CD4-positive, alpha-beta T cell treated with Interleukin-2 at 100 ng/mL for 4 hours (primary cell): Measurements from ENCODE around the gene PRELID1.

Source experiments
- DNase-seq: peaks from one replicate; pipeline ENCODE4 v3.0.0-alpha.2; 2020; ENCODE audit warnings: low spot score

PRELID1 gene

DNA sequence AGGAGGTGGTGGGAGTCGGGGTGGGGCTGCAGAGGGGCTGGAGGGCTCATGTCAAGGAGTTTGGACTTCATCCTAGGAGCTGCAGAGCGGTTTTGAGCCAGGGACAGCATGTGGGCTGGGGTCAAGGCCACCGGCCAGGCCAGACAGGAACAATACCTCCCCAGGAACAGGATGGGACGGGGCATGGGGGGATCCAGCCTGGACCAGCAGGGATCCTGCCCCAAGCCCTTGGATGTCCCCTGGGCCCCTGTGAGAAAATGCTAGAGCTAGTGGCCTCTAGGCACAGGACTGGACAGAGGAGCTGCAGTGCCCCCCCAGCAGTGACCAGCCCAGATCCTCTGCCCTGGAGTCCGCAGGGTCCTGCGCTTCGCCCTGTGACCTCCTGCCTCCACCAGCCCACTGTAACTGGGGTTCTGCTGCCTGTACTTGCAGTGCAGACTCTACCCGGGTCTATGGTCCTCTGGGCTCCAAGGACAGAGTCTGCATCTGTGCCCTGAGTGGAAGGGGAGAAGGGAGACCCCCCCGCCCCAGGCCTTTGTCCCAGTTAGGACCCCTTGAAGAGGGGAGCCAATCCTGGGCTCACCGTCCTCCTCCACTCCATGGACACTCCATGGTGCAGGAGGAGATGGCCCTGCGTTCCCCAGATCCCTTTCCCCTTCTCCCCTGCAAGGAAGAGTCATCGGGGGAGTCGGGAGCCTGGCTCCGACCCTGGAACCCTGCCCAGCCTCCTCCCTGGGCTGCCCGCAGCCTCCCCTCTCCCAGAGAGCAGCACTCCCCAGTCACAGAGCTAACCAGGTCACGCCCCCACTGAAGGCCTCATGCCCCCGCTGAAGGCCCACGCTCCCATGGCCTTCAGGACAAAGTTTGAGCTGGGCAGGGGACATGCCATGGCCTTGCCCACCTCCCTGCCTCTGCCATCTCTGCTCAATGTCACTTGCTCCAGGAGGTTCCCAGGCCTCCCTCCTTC lies 11.1 kb downstream of the PRELID1 start:
- no peak for DNase-seq

DNA sequence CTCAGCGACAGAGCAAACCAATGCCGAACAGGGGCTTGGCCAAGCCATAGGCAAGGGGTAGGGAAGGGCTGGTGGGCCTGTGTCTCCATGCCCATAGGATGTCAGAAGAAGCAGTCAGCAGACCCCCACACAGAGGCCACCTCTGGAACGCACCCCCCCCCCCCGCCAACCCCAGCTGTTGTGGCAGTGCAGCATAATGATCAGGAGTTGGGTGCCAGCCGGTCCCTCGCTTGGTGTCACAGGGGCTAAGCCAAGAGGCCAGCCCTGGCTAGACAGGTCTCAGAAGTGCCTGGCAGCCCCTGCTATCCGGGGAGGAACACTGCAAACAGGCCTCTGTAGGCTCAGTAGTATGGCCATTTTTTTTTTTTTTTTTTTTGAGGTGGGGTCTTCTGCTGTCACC lies 11.8 kb downstream of the PRELID1 start:
- DNase-seq, result no peak

DNA sequence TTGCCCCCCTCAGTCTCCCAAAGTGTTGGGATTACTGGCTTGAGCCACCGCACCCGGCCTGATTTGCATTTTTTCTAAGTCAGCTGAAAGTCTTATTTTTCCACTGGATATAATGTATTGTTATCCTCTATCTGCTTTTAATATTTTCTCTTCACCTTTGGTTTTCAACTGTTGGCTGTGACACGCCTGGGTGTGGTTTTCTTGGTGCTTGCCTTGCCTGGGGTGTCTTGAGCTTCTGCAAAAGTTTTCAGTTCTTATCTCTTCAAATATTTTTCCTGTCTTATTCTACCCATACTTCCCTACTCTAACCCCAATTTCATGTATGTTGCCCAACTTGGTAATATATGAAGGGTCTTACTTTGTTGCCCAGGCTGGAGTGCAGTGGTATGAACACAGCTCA lies 12.4 kb downstream of the PRELID1 start:
- DNase-seq, result no peak

DNA sequence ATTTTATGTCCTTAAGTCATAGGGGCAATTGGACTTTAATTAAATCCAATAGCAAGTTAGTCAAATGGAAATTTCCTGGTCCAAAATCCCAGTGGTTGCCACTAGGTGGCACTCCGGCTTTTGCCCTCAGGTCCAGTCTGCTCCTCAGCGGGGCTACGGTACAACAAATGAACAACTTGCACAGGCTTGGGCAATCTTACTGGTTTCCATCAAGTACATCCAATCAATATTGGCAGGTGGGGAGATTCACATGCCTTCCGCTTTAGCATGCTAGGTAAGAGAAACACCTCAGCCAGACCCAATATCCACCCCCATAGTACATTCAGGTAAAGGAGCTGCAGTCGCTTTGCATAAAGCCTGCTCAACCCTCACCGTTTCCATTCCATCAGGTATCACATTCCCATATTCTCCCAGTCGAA lies 14.4 kb downstream of the PRELID1 start:
- peak; percentile 83 for DNase-seq

DNA sequence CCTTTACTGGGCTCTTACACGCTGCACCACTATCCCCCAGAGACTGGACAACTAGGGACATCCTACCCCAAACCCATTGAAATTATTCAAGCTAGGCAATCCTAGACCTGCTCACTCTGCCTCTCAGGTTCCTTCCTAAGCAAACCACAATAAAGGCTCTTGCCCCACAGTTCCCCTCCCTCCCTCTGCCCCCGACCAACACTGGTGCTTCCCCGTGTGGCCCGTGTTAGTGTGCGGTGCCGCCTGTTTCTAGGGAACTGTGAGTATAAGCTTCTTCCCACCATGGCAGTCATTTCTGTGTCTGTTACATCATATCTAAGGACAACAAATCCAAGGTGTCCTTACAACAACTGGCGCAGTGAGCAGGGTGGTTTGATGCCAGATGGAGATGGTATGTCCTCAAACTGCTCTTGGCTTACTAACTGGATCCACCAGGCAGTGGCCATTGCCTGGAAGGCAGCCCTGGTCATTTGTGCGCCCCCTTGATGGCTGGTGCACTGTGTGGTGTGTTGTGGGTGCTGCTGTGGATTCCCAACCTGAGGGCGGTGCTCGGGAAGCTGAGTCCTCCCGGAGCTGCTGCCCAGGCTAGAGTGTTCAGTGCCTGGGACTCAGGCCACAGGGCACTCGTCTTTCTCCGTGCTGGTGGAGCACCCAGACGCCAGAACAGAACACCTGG lies 16.5 kb downstream of the PRELID1 start:
- no peak for DNase-seq

DNA sequence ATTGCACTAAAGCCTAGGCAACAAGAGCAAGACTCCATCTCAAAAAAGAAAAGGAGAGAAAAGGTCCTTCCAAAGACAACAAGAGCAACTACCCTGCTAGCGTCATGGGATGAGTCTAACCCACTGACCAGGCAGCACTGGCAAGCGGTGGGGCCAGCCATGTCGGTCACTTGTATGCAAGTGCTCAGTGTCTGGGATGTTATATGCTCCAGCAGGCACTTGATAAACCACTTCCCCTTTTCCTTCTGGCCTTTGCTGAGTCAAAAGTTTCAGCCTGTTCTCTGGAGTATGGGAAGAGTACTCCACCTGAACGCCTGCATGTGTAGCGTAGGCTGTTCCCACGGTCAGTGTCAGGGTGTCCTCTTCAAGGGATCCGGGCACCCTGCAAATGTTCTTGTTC lies 17.3 kb downstream of the PRELID1 start:
- DNase-seq, result no peak

DNA sequence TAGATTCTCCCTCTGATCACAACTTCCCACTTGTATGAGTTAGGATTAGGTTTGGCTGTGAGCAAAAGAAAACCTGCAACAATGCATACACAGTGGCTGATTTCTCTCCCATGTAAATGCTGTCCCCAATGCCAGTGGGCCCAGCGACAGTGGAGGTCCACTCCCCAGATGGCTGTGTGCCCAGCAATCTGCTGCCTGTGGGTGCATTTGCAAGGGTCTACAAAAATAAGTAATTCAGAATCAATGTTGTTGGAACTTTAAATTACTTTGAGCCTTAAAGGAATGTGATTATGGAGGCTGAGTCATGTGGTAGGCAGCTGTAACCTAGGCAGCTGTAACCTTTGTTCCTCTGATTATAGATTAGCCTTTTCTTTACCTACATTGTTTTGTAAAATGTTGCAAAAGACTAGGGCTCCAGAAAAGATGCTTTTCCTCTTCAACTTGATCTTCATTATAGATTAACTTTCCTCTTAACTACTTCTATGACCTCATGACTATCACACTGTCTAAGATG lies 22.3 kb downstream of the PRELID1 start:
- no peak for DNase-seq

DNA sequence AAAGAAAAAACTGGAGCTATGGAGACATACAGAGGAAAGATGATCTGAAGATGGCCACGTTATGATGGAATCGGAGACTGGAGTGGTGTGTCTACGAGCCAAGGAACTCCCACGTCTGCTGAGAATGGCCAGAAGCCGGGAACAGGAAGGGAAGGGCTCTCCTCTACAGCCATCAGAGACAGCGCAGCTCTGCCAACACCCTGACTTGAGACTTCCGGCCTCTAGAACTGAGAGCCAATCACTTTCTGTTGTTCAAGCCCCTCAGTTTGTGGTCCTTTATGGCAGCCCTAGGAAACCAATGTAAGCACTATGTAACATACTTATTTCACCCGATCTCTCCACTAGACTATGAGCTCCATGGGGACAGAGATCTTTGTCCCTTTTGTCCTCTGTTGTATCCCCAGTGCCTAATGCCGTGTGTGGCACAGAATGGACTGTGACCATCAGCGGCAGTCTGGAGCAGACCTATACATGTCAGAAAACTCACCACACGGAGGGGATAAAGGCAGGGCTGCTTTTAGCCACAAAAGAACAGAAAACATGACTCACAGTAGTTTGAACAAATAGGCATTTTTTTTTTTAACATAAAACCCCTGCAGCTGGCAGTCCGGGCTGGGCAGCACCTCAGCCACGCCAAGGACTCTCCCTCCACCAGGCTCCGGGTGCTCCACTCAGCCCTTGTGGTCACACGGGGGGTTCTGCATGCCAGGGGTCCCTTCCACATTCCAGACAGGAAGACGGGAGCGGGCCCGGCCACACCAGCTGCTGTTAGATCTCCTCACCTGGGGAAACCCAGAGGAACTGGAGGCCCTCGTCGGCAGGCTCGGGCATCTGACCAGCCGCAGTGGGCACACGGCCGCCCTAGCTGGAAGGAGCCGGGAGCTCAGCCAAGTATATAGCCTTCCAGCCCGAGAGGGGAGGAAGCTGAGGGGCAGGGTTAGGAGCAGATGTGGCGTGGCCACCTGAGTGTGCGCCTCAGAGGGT lies 24.2 kb downstream of the PRELID1 start:
- no peak for DNase-seq

DNA sequence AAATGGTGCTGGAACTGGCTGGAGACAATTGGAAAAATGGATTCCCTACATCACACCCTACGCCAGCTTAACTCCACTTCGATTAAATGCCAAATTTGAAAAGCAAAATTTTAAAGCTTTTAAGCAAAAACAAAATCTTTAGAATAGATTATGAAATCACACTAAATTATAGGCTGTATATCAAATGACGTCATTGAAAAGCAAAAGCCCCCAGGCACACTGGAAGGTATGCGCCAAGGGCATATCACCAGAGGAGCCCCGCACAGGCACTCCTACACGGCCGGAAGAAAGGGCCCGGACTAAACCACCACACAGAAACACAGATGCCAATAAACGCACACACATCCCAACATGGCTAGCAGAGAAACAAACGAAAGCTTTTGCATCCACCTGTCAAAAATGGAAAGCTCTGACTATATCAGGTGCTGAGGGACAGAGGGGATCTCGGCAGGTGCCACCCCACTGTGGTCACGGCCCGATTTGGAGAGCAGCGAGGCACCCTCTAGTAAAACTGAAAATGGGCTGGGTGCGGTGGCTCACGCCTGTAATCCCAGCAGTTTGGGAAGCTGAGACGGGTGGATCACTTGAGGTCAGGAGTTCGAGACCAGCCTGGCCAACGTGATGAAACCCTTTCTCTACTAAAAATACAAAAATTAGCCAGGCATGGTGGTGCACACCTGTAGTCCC lies 25.1 kb downstream of the PRELID1 start:
- DNase-seq, result no peak

DNA sequence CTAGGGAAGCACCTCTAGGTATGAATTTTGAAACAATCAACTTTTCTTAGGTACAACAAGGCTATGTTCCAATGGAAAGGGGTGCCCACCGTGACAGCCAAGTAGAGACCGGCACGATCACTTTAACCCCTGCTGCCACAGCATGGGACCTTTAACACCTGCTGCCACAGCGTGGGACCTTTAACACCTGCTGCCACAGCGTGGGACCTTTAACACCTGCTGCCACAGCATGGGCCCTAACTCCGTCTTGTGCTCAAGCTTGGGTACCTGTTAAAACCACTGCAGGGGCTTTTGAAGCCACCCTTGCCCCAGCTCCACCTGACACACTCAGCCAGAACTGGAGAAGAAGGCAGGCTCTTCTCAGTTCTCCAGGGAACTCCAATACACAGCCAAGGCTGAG lies 26.3 kb downstream of the PRELID1 start:
- DNase-seq, result no peak

DNA sequence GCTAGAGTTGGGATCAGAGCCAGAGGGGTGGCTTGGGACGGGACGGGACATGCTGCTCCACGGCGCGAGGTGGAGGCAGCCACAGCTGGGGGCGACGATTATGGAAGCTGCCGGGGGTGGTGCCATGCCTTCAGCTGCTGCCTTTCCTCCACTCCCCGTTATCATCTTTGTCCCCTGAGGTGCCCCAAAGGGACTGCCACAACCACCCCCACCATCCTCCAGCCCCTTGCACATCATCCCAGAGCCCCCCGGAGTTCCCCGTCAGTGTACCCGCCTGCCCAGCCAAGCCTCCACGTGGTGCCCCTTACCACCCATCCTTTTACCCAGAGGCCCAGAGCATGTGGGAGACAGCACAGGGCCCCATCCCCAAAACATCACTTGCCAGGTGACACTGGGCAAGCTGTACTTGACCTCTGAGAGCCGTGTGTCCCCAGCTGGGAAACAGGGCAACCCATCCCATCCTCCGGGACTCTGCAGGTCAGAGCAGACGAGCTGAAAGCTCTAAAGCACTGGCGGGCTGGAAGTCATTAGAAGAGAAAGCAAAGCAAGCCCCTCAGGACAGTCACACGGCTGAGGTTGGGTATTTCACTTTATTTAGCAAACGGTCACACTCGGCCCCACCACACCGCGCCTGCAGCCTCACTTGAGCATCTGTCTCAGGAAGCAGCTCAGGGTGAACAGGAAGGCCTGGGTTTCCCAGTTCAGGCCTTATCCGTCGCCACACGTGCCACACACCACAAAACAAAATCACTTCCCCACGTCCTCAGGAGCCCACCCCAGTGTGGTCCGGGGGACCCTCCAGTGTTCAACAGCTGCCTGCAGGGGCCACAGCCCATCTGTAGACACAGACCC lies 27.6 kb downstream of the PRELID1 start:
- no peak for DNase-seq

DNA sequence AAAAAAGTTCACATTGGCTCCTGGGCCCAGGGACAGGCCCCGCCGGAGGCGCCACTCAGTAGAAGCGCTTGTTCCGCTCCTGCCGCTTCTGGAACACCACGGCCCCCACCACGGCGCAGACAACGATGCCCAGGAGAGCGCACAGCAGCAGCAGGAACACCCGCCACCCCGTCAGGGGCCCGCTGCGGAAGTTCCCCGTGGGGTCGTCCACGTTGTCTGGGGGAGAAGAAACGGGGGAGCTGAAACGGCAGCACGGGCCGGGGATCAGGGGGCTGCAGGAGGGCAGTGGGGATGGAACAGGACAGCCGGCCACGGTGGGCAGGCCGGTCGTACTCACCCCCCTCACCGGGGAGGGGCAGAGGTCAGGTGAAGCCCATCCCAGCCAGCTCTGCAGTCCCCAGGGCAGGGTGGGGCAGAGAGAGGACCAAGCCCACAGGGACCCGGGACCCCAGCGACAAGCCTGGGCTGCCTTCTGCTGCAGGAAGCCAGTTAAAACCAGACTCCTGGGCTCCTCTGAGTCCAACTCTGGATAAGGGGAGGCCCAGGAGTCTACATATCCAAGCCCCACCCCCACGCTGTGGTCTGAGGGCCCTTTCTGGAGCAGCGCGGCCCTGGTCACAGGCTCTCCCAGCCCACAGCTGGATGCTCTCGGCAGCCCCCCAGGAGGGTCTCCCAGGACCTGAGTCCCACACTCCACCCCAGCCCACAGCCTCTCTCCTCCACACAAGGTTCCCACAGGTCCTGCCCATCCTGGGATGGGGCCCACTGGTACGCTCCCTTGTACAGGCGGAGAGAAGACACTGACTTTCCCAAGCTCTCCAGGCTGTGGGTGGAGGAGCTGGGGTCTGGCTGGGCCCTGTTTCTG lies 28.7 kb downstream of the PRELID1 start:
- no peak for DNase-seq

DNA sequence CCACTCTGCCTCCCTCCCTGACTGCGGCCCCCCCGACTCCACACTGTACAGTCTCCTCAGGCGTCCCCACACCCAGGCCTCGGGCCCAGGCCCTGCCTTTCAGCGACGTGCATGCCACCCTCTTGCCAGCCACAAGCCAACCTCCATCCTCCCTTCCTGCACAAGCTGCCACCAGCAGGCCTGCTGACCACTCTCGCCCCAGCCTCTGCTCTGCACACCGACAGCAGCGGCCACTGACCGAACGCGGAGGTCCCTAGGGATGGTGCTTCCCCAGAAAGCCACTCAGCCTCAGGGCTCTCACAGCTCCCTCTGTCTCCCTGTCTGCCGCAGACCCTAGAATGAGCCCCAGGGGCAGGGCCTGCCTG lies 29.3 kb downstream of the PRELID1 start:
- no peak for DNase-seq

DNA sequence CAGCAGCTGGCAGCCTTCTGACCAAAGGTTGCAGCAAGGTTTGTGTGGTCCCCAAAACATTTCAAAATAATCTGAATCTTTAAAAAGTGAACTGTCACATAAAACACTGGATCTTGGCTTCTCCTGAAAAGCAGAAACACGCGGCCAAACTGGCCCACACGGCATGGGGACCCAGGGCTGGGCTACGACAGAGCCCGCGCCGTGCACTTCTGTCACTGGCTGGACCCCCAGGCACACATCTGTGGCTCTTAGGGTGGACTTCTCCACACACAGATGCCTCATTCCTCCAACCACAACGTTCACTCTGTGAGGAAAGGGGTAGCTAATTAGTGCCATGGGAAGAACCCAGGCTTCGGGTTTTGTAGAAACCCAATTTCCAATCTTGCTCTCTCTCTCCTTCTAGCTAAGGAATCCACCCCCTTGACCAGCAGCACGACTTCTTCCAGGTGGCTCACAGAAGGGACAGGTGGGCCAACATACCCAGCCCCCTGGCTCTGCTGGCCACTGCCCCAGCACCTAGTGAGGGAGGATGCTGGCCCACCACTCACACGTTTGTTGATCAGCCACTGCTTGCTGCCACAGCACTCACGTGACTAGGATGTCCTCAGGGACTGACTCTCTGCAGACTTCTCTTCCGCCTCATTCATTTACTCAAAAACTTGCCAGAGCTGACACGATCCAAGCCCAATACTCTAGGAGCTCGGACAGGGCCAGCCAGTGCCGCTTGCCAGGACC lies 30.0 kb downstream of the PRELID1 start:
- no peak for DNase-seq

DNA sequence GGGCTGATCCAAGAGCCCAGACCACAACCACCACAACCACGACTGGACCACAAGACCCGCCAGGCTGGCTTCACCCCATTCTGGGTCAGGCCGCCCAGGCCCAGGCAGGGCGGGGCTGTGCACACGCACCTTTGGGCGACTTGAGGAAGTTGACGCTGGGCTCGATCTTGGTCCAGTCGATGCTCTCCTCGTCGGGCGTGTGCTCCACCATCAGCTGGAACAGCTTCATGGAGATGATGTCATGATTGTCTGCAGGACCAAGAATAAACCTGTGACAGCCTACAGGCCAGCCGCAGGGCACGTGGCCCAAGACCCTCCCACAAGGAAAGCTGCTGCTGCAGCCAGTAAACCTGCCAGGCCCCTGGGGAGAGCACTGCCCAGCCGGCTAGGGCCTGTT lies 30.6 kb downstream of the PRELID1 start:
- no peak for DNase-seq

DNA sequence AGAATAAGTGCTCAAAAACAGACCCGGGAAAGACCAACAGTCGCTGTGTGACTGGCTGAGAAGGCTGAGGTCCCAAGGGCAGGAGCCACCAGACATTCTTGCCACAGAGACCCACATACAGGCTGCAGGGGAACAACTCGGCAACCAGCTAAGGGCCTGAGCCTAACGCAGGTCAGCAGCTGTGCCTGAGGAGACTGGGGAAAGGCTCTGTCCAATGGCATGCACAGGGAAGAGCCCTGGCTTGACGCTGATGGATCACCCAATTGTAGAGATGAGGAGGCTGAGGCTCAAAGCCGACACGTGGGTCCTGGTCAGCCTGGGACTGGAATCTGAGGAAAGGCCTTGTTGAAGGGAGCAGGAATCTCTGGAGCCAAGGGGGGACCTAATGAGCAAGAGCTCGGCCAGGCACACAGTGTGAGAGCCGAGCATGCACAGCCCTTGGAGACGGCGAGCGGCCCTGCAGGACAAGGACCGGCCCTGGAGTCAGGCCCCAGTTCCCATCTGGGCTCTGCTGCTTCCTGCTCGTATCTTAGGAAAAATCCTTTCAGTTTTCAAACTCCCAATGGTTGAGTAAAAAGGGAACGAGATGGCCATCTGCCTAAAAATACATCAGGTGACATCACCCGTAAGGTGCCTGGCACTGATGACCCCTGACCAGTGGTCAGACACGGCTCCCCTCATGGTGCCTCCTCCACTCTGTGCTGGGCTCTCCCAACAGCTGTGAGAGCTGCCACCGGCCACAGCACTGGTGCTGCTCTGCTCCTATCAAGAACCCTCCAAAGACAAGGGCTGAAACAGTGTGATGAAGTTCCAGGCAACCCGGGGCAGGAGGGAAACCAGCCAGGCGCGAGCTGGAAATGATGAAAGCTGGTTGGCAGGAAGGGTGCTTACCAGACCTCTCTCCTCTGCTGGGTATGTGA lies 31.4 kb downstream of the PRELID1 start:
- DNase-seq, result no peak

DNA sequence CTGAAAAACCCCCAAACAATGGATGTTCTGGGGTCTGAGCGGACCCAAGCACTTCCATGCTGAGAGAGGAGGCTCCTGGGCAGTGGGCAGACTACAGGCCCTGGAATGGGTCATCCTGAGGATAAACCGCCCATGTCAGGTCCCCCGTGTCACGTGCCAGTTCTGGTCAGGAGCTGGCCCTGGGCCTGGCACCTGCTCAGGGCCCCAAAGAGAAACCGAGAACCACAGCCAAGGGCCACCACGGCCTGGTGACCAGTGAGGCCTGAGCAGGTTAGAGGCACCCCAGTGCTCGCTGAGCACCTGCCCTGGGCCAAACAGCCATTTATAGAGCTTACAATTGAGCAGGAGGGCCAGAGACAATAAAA lies 32.1 kb downstream of the PRELID1 start:
- DNase-seq, result no peak

DNA sequence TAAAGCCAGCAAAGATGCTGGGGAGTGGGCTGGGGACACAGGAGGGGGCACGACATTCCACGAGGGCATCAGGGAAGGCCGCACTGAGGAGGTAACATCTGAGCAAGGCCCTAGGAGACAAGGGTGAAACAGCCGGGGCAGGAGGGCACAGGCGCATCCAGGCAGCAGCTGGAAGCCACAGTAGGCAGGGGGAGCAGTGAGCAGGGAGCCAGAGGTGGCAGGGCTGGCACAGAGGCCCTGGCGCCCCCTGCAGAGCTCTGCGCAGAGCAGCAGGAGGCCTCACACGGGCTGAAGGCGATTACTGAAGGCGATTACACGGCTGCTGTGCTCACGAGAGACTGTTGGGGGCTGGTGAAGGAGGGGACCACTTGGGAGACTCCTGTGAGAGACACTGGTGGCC lies 32.5 kb downstream of the PRELID1 start:
- no peak for DNase-seq
